ENCODE results near the gene PCDH18.

The PCDH18 gene

DNA sequence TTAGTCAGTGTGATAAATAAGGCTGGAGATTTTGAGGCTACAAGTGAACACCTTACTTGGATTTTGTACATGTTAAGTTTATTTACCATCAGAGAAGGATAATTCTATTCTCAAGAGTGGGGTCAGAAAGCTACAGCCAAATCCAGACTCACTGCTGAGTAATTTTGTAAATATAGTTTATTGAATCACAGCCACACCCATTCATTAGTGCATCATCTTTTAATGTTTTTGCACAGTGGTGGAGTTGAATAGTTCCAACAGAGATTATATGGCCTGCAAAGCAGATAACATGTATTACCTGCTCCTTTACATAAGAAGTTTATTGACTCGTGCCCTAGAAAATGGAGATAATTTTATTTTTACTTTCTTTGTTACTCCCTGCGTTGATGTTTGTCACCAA is 60.4 kb downstream of the PCDH18 start:
- H3K4me3 ChIP-seq (ENCODE audit: low read depth, low read length): no peak overlapping the region

DNA sequence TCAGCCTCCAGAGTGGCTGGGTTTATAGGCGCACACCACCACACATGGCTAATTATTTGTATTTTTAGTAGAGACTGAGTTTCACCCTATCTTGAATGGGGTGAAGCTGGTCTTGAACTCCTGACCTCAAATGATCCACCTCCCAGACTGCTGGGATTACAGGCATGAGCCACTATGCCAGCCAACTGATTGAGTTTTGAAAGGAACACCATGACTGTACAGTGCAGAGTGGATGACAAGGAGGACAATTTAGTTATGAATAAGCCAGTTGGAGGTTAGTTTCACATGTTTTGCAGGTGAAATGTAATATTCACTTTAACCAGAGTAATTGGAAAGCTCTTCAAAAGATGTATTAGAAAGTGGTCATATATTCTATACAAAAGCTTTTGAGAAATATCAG is 60.8 kb downstream of the PCDH18 start:
- no peak overlapping the region for H3K4me3 ChIP-seq (ENCODE audit: low read depth, low read length)

DNA sequence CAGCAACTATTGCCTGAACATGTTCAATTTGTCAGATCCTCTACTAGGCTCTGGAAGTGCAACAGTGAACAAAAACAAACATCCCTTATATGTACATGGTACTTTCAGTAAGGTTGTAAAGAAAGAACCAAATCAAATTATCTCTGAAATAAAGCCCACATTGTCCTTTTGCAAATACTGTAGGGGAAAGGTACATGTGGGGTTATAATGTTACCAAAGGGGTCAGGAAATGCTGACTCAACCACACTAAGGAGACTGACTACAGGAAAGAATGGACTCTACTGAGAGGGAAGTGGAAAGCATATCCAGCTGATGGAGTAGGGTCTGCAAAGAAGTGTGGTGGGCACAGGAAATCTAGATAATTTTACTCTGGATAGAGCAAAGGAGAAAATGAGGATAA is 61.5 kb downstream of the PCDH18 start:
- H3K4me3 ChIP-seq (ENCODE audit: low read depth, low read length): no peak overlapping the region

All from iPS-11a (cell line).